A549 (cell line): ENCODE data around the gene LRRC40. TPM values are rescaled to one million over a fixed set of nuclear protein-coding genes. Genes with fewer than 3 reads are reported as not detected.

ENCODE experiments used
- ATAC-seq, 2 experiments: fragments of 200-7000 bp in 1 of 2; fragments of >200 bp in 1 of 2; cut with Nextera tagmentation in 1 of 2; cut with Tn5 transposase in 1 of 2; 3 replicates each; pipeline versions ENCODE4 v1.8.0 to v1.9.1; 2018 to 2020; ENCODE audit warnings: mild to moderate bottlenecking in 1 of 2, moderate library complexity in 1 of 2
- CTCF ChIA-PET: fragments of 300-600 bp; sonication (Branson Sonifier 250); formaldehyde crosslinking; extraction: SDS; loops from one replicate; lab custom pipeline; 2021; ENCODE audit warnings: antibody characterized with exemption, inconsistent platforms; lab: Yijun Ruan, JAX
- POLR2A ChIA-PET: fragments of 350-600 bp; formaldehyde crosslinking; extraction: SDS; loops from one replicate; lab custom pipeline; 2021; ENCODE audit warnings: antibody characterized with exemption, inconsistent platforms; lab: Yijun Ruan, JAX
- DNase-seq, 2 experiments: peaks; one replicate each; pipeline versions ENCODE4 v3.0.0 to v3.0.0-alpha.2; 2011 to 2016; ENCODE audit warnings: low read depth in 1 of 2, low spot score in 1 of 2
- FAIRE-seq: peaks from 2 replicates; lab custom pipeline; 2011; peaks lifted over from hg19 to GRCh38; lab: Jason Lieb, UNC
- H3K27ac ChIP-seq, 2 experiments: fragments of >200 bp; sonication (Bioruptor Twin); formaldehyde crosslinking; 3 replicates each; pipeline ENCODE4 v1.5.1; 2016 to 2017
- H3K4me1 ChIP-seq: fragments of >200 bp; sonication (Bioruptor Twin); formaldehyde crosslinking; 3 replicates; pipeline ENCODE4 v1.6.1; 2016
- H3K4me2 ChIP-seq: fragments of >200 bp; sonication (Bioruptor Twin); formaldehyde crosslinking; 3 replicates; pipeline ENCODE4 v1.6.1; 2016
- H3K4me3 ChIP-seq: fragments of >200 bp; sonication (Bioruptor Twin); formaldehyde crosslinking; 3 replicates; pipeline ENCODE4 v1.5.1; 2016
- H3K9me3 ChIP-seq: fragments of >200 bp; sonication (Bioruptor Twin); formaldehyde crosslinking; 3 replicates; pipeline ENCODE4 v1.6.1; 2016
- BHLHE40 ChIP-seq: IDR thresholded peaks from 2 replicates; pipeline ENCODE4 v1.6.1; 2012; ENCODE audit warnings: low read depth, low read length, inconsistent platforms
- CBX2 ChIP-seq: fragments of 200-600 bp; sonication (generic); IDR thresholded peaks from 2 replicates; pipeline ENCODE4 v1.6.1; 2016; ENCODE audit warnings: low read depth, mild to moderate bottlenecking, borderline replicate concordance
- CEBPB ChIP-seq, 2 experiments: fragments of >200 bp in 1 of 2; sonication (Bioruptor Twin) in 1 of 2; formaldehyde crosslinking in 1 of 2; IDR thresholded peaks; 2 replicates each; pipeline ENCODE4 v1.6.1; 2012 to 2016
- CHD2 ChIP-seq: fragments of 150-350 bp; IDR thresholded peaks from 2 replicates; pipeline ENCODE4 v1.6.1; 2014; ENCODE audit warnings: low read length; ENCODE audit not compliant: partially characterized antibody
- CHD4 ChIP-seq: fragments of 200-600 bp; sonication (generic); IDR thresholded peaks from 2 replicates; pipeline ENCODE4 v1.6.1; 2016; ENCODE audit warnings: antibody characterized with exemption, mild to moderate bottlenecking, borderline replicate concordance
- JUN ChIP-seq, 2 experiments: fragments of >200 bp; sonication (Bioruptor Twin); formaldehyde crosslinking; IDR thresholded peaks; 2 replicates in 1 of 2; 3 replicates in 1 of 2; pipeline ENCODE4 v1.6.1; 2016 to 2017
- MAFK ChIP-seq: fragments of 450-650 bp; IDR thresholded peaks from 2 replicates; pipeline ENCODE4 v1.6.1; 2014; ENCODE audit not compliant: partially characterized antibody
- MAZ ChIP-seq: fragments of 150-350 bp; IDR thresholded peaks from 2 replicates; pipeline ENCODE4 v1.6.1; 2014; ENCODE audit warnings: antibody characterized with exemption, low read depth, low read length, borderline replicate concordance
- NPAS2 ChIP-seq: fragments of 250-450 bp; sonication (Bioruptor Pico); IDR thresholded peaks from 2 replicates; pipeline ENCODE4 v1.8.0; 2022; ENCODE audit warnings: mild to moderate bottlenecking, moderate library complexity, borderline replicate concordance
- POLR2A ChIP-seq: IDR thresholded peaks from 2 replicates; pipeline ENCODE4 v1.6.1; 2012; ENCODE audit warnings: mild to moderate bottlenecking, low read length
- RAD21 ChIP-seq, 2 experiments: fragments of >200 bp in 1 of 2; sonication (Bioruptor Twin) in 1 of 2; formaldehyde crosslinking in 1 of 2; IDR thresholded peaks in 1 of 2; conservative IDR thresholded peaks in 1 of 2; 2 replicates in 1 of 2; 3 replicates in 1 of 2; pipeline ENCODE4 v1.6.1; 2012 to 2018; ENCODE audit warnings: inconsistent platforms in 1 of 2
- RFX5 ChIP-seq: fragments of 450-650 bp; IDR thresholded peaks from 2 replicates; pipeline ENCODE4 v1.7.1; 2014; ENCODE audit warnings: antibody characterized with exemption, mild to moderate bottlenecking, moderate library complexity
- SMC3 ChIP-seq: fragments of >200 bp; sonication (Bioruptor Twin); formaldehyde crosslinking; IDR thresholded peaks from 3 replicates; pipeline ENCODE4 v1.6.1; 2018; ENCODE audit warnings: inconsistent platforms
- SREBF2 ChIP-seq: fragments of 450-650 bp; IDR thresholded peaks from 2 replicates; pipeline ENCODE4 v1.6.1; 2014; ENCODE audit warnings: mild to moderate bottlenecking, moderate library complexity
- ZC3H11A ChIP-seq: fragments of 450-650 bp; IDR thresholded peaks from 2 replicates; pipeline ENCODE4 v1.6.1; 2014; ENCODE audit warnings: antibody characterized with exemption, mild to moderate bottlenecking
- WGBS: methylation state at CpG from one replicate; pipeline ENCODE4 v1.1.6; 2017; ENCODE audit errors: missing lambda C conversion rate; 5-methylcytosine and 5-hydroxymethylcytosine counted together
- polyA plus RNA-seq, 4 experiments: library from polyadenylated mRNA; depleted of rRNA in 3 of 4; stranded (reverse); fragments of >200 nt; fragmentation: RNase III in 1 of 4; extraction: RNeasy Plus Mini Kit Qiagen cat#74134 plus additional on column Dnase treatment in 1 of 4; gene quantifications; 2 replicates in 3 of 4; 3 replicates in 1 of 4; pipeline ENCODE4 v1.2.3, GENCODE V29; 2011 to 2017
- small RNA-seq, 6 experiments: library from RNA; depleted of rRNA; stranded (forward); fragments of <200 nt; gene quantifications; one replicate each; pipeline ENCODE3, GENCODE V24; 2012
- TF ChIP-seq, protein P1 (sequence below): fragments of 150-350 bp; IDR thresholded peaks from 2 replicates; pipeline ENCODE4 v1.6.1; 2014; ENCODE audit warnings: low read depth, mild to moderate bottlenecking, low read length
- TF ChIP-seq, protein P2 (sequence below): fragments of 200-600 bp; sonication (generic); IDR thresholded peaks from 2 replicates; pipeline ENCODE4 v1.6.1; 2016; ENCODE audit warnings: antibody characterized with exemption, mild to moderate bottlenecking, moderate library complexity
- TF ChIP-seq, protein P3 (sequence below): fragments of 250-450 bp; sonication (Bioruptor Pico); IDR thresholded peaks from 2 replicates; pipeline ENCODE4 v1.5.0; 2020; ENCODE audit warnings: low read depth, mild to moderate bottlenecking, moderate library complexity
- TF ChIP-seq, protein P4 (sequence below): fragments of 450-650 bp; IDR thresholded peaks from 2 replicates; pipeline ENCODE4 v1.6.1; 2014; ENCODE audit warnings: antibody characterized with exemption

LRRC40 gene
- polyA plus RNA-seq, 2 of the 4 experiments (the other 2 are of a cell fraction), result 10.6 to 25.3 TPM

DNA sequence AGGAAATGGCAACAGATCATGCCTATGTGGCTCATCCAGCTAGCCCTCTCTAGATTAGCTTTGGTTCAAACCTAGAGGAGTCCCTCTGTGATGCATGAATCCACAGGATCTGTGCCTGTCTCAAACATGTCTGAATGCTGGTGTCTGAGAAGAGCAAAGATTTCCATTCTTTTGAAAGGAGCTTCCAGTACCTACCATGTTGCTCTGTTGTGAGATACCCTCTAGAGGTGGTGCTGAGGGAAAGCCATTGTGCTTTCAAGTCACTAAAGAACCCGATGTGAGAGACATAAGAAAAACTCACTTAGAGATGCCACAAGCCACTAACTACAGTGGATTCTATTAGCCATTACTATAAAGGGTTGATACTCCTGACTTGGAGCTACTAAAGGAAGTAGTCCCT, 103.6 kb downstream of the LRRC40 start (continued):
- TF ChIP-seq, protein P1, sequence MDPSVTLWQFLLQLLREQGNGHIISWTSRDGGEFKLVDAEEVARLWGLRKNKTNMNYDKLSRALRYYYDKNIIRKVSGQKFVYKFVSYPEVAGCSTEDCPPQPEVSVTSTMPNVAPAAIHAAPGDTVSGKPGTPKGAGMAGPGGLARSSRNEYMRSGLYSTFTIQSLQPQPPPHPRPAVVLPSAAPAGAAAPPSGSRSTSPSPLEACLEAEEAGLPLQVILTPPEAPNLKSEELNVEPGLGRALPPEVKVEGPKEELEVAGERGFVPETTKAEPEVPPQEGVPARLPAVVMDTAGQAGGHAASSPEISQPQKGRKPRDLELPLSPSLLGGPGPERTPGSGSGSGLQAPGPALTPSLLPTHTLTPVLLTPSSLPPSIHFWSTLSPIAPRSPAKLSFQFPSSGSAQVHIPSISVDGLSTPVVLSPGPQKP, result no peak
- TF ChIP-seq, protein P2, sequence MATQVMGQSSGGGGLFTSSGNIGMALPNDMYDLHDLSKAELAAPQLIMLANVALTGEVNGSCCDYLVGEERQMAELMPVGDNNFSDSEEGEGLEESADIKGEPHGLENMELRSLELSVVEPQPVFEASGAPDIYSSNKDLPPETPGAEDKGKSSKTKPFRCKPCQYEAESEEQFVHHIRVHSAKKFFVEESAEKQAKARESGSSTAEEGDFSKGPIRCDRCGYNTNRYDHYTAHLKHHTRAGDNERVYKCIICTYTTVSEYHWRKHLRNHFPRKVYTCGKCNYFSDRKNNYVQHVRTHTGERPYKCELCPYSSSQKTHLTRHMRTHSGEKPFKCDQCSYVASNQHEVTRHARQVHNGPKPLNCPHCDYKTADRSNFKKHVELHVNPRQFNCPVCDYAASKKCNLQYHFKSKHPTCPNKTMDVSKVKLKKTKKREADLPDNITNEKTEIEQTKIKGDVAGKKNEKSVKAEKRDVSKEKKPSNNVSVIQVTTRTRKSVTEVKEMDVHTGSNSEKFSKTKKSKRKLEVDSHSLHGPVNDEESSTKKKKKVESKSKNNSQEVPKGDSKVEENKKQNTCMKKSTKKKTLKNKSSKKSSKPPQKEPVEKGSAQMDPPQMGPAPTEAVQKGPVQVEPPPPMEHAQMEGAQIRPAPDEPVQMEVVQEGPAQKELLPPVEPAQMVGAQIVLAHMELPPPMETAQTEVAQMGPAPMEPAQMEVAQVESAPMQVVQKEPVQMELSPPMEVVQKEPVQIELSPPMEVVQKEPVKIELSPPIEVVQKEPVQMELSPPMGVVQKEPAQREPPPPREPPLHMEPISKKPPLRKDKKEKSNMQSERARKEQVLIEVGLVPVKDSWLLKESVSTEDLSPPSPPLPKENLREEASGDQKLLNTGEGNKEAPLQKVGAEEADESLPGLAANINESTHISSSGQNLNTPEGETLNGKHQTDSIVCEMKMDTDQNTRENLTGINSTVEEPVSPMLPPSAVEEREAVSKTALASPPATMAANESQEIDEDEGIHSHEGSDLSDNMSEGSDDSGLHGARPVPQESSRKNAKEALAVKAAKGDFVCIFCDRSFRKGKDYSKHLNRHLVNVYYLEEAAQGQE, result no peak
- TF ChIP-seq, all 56 proteins: peak for 0

DNA sequence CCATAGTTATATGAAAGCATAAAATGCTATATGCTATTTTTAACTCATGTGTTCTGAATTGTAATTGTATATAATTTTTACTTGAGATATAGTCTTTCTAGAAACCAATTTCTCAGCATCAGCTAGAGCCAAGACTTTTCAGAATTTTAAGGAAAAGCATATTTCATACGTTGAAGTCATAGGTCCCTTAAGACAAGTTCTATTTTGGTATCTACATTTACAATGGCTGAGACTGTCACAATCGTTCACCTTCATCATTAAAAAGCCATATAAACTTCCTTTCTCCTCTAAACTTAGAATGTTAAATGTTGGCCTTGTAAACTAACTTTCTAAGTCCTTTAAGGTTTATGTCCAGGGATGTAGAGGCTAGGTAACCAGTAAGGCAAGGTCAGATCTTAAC, 104.1 kb downstream of the LRRC40 start:
- FAIRE-seq, result no peak

More for the DNA sequence above, 104.1 kb downstream of the LRRC40 start:
- no peak overlapping the region for H3K4me3 ChIP-seq
- CTCF ChIA-PET, result no interaction called here
- H3K27ac ChIP-seq, result no peak overlapping the region
- H3K4me1 ChIP-seq, result no peaks in the 10 kb centered on the region
- H3K4me2 ChIP-seq, result no peak overlapping the region
- TF ChIP-seq, protein P2, result no peak
- TF ChIP-seq ZC3H11A, result no peak
- no peak for TF ChIP-seq RAD21 (conservative IDR thresholded peaks at IDR 0.05 in 1 of 2, IDR thresholded peaks at IDR 0.05 in 1 of 2)
- no peak for TF ChIP-seq POLR2A
- no peak for TF ChIP-seq JUN (IDR thresholded peaks at IDR 0.05)
- no peak for TF ChIP-seq CHD2
- TF ChIP-seq, protein P3, sequence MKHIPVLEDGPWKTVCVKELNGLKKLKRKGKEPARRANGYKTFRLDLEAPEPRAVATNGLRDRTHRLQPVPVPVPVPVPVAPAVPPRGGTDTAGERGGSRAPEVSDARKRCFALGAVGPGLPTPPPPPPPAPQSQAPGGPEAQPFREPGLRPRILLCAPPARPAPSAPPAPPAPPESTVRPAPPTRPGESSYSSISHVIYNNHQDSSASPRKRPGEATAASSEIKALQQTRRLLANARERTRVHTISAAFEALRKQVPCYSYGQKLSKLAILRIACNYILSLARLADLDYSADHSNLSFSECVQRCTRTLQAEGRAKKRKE (CRISPR knock-in tag), result no peak
- no peak for TF ChIP-seq CBX2
- no peak for TF ChIP-seq NPAS2 (CRISPR knock-in tag)
- TF ChIP-seq SREBF2, result no peak
- TF ChIP-seq BHLHE40, result no peak
- no peak for TF ChIP-seq SMC3
- TF ChIP-seq, protein P4, sequence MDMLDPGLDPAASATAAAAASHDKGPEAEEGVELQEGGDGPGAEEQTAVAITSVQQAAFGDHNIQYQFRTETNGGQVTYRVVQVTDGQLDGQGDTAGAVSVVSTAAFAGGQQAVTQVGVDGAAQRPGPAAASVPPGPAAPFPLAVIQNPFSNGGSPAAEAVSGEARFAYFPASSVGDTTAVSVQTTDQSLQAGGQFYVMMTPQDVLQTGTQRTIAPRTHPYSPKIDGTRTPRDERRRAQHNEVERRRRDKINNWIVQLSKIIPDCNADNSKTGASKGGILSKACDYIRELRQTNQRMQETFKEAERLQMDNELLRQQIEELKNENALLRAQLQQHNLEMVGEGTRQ, result no peak
- no peak for TF ChIP-seq RFX5
- TF ChIP-seq CHD4, result no peak
- no peak for TF ChIP-seq MAFK
- no peak for TF ChIP-seq CEBPB (IDR thresholded peaks at IDR 0.05)
- TF ChIP-seq MAZ, result no peak
- TF ChIP-seq, all 56 proteins: peak for 0
- H3K9me3 ChIP-seq, result no peaks in the 10 kb centered on the region
- no peak for ATAC-seq
- POLR2A ChIA-PET, result no interaction called here
- WGBS, result 0% methylated on average over 2 of the region's 2 CpGs
- DNase-seq, result no peak

Small RNAs within 50 kb of the gene (small RNA-seq; reads per million reads assigned to genes)
- gene RN7SL242P, result 0 reads per million in 6 experiments

Other genes starting within 250 kb of the LRRC40 start
- 172 and 202 TPM in 2 replicates for gene SRSF11, start 15.8 kb upstream of the LRRC40 start, polyA plus RNA-seq (2011; rRNA removed)
- 125 to 153 TPM (median 144 TPM) in 3 replicates for gene SRSF11, start 15.8 kb upstream of the LRRC40 start, polyA plus RNA-seq (2017; fragmentation: RNase III; extraction: RNeasy Plus Mini Kit Qiagen cat#74134 plus additional on column Dnase treatment)
- 9.2 and 12.5 TPM in 2 replicates for gene ANKRD13C, start 149.1 kb upstream of the LRRC40 start, polyA plus RNA-seq (2011; rRNA removed)
- 8.1 to 9.1 TPM (median 8.3 TPM) in 3 replicates for gene ANKRD13C, start 149.1 kb upstream of the LRRC40 start, polyA plus RNA-seq (2017; fragmentation: RNase III; extraction: RNeasy Plus Mini Kit Qiagen cat#74134 plus additional on column Dnase treatment)
- 6.8 and 7.2 TPM in 2 replicates for gene CTH, start 205.7 kb upstream of the LRRC40 start, polyA plus RNA-seq (2011; rRNA removed)
- gene CTH, start 205.7 kb upstream of the LRRC40 start, polyA plus RNA-seq (2017; fragmentation: RNase III; extraction: RNeasy Plus Mini Kit Qiagen cat#74134 plus additional on column Dnase treatment), result 2.3 to 3.8 TPM (median 3.7 TPM) in 3 replicates